Endothelial cell of umbilical vein (primary cell): Measurements from ENCODE around the gene FMNL3.

Experiments used
- EZH2 ChIP-seq: IDR thresholded peaks from 2 replicates; pipeline ENCODE4 v1.6.1; 2012; ENCODE audit warnings: borderline replicate concordance, low read depth, mild to moderate bottlenecking, moderate library complexity, low read length, inconsistent platforms; ENCODE audit not compliant: severe bottlenecking
- POLR2A ChIP-seq: IDR thresholded peaks from 2 replicates; pipeline ENCODE4 v1.6.1; 2012; ENCODE audit warnings: low read depth, mild to moderate bottlenecking, control low read depth, low read length
- POLR2AphosphoS5 ChIP-seq: IDR thresholded peaks from 2 replicates; pipeline ENCODE4 v1.6.1; 2012; ENCODE audit warnings: low read depth, mild to moderate bottlenecking, control low read depth, low read length, moderate library complexity; ENCODE audit not compliant: insufficient read depth
- TF ChIP-seq, protein P1 (sequence below), 2 donors: IDR thresholded peaks; 1 replicate in 1 of 2; 2 replicates in 1 of 2; pipeline ENCODE4 v1.5.1; 2011; ENCODE audit warnings: low read length in 2 of 2, mild to moderate bottlenecking in 2 of 2, moderate library complexity in 2 of 2, control low read depth in 1 of 2, inconsistent platforms in 1 of 2, low read depth in 1 of 2; ENCODE audit not compliant: insufficient read depth in 1 of 2; ENCODE audit errors: extremely low read depth in 1 of 2

DNA sequence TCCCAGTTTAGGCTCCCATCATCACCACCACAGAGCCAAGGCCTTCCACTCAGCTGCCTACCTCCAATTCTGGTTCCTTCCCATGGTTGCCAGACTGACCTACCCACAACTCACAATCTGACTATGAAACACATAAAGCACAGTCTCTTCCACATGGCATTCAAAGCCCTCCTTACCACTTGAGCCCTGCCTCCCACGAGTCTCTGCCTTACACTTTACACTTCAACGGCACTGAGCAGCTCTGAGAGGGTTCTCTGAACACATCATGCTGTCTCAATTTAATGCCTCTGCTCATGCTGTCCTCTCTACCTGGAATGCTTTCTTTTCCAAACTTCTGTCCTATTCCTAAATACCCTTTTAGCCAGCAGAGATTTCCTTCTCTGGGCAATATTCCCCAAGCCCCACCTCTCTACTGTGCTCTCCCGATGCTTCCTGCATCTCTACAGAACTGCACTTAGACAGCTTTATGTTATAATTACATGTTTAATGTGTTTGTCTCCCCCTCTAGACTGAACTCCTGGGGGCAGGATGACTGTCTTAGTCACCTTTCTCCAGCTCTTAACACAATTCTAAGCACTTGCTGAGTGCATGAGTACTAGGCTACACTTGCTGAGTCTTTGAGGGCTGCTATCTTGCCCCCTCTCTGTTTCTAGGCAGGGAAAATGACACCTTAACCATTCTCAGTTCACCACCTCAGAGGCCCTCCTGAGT, 23.5 kb downstream of the FMNL3 start:
- TF ChIP-seq POLR2AphosphoS5 (no peak), POLR2A (no peak), EZH2 (no peak)
- TF ChIP-seq, protein P1, sequence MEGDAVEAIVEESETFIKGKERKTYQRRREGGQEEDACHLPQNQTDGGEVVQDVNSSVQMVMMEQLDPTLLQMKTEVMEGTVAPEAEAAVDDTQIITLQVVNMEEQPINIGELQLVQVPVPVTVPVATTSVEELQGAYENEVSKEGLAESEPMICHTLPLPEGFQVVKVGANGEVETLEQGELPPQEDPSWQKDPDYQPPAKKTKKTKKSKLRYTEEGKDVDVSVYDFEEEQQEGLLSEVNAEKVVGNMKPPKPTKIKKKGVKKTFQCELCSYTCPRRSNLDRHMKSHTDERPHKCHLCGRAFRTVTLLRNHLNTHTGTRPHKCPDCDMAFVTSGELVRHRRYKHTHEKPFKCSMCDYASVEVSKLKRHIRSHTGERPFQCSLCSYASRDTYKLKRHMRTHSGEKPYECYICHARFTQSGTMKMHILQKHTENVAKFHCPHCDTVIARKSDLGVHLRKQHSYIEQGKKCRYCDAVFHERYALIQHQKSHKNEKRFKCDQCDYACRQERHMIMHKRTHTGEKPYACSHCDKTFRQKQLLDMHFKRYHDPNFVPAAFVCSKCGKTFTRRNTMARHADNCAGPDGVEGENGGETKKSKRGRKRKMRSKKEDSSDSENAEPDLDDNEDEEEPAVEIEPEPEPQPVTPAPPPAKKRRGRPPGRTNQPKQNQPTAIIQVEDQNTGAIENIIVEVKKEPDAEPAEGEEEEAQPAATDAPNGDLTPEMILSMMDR (IDR thresholded peaks at IDR 0.05; ENCODE audit: extremely low read depth in 1 of 2, insufficient read depth in 1 of 2, low read depth in 1 of 2, low read length in 2 of 2) = no peak
